ENCODE results near the gene GP1BB.

GP1BB gene

GRCh38 chr22:19731361-19732135 is 8.2 kb downstream of the GP1BB start:
- Mint-ChIP-seq H3K36me3 (ENCODE audit: low read depth) (no peaks in the 10 kb centered on the region), H3K4me1 (ENCODE audit: low read depth) (no peaks in the 10 kb centered on the region), H3K4me3 (no peak overlapping the region), H3K27me3 (peaks cover 36% of the 10 kb centered on the region), H3K27ac (no peak overlapping the region), H3K9me3 (no peaks in the 10 kb centered on the region)
- intact Hi-C loops (cut with micrococcal nuclease) = no loop called here

- no peaks in the 10 kb centered on the region for H3K36me3 Mint-ChIP-seq (ENCODE audit: low read depth)
- peaks cover 26% of the 10 kb centered on the region for H3K27me3 Mint-ChIP-seq
- no peaks in the 10 kb centered on the region for H3K9me3 Mint-ChIP-seq
- H3K27ac Mint-ChIP-seq = no peak overlapping the region
- no peak overlapping the region for H3K4me3 Mint-ChIP-seq
- intact Hi-C loops (cut with micrococcal nuclease) = no loop called here
- no peaks in the 10 kb centered on the region for H3K4me1 Mint-ChIP-seq (ENCODE audit: low read depth)
These were observed 9.2 kb downstream of the GP1BB start for GRCh38 chr22:19732403-19733113.

- Mint-ChIP-seq H3K27me3 (peaks cover 19% of the 10 kb centered on the region), H3K4me3 (no peak overlapping the region), H3K36me3 (ENCODE audit: low read depth) (no peaks in the 10 kb centered on the region), H3K27ac (no peak overlapping the region), H3K9me3 (no peaks in the 10 kb centered on the region), H3K4me1 (ENCODE audit: low read depth) (no peaks in the 10 kb centered on the region)
- intact Hi-C loops (cut with micrococcal nuclease) = no loop called here
These were observed 10.4 kb downstream of the GP1BB start for GRCh38 chr22:19733755-19734154.

GRCh38 chr22:19734163-19734562 is 10.8 kb downstream of the GP1BB start:
- Mint-ChIP-seq H3K27ac (no peak overlapping the region), H3K4me3 (no peak overlapping the region), H3K27me3 (peaks cover 18% of the 10 kb centered on the region), H3K9me3 (no peaks in the 10 kb centered on the region), H3K4me1 (ENCODE audit: low read depth) (no peaks in the 10 kb centered on the region), H3K36me3 (ENCODE audit: low read depth) (no peaks in the 10 kb centered on the region)
- intact Hi-C loops (cut with micrococcal nuclease) = no loop called here

- H3K27ac Mint-ChIP-seq = no peak overlapping the region
- intact Hi-C loops (cut with micrococcal nuclease) = no loop called here
- no peaks in the 10 kb centered on the region for H3K36me3 Mint-ChIP-seq (ENCODE audit: low read depth)
- peaks cover 15% of the 10 kb centered on the region for H3K27me3 Mint-ChIP-seq
- no peaks in the 10 kb centered on the region for H3K9me3 Mint-ChIP-seq
- no peaks in the 10 kb centered on the region for H3K4me1 Mint-ChIP-seq (ENCODE audit: low read depth)
- no peak overlapping the region for H3K4me3 Mint-ChIP-seq
These were observed 11.6 kb downstream of the GP1BB start for GRCh38 chr22:19734837-19735382.

GRCh38 chr22:19735665-19736510 is 12.5 kb downstream of the GP1BB start:
- Mint-ChIP-seq H3K27me3 (peaks cover 9% of the 10 kb centered on the region), H3K4me1 (ENCODE audit: low read depth) (no peaks in the 10 kb centered on the region), H3K4me3 (no peak overlapping the region), H3K9me3 (no peaks in the 10 kb centered on the region), H3K36me3 (ENCODE audit: low read depth) (no peaks in the 10 kb centered on the region), H3K27ac (no peak overlapping the region)
- intact Hi-C loops (cut with micrococcal nuclease) = no loop called here

GRCh38 chr22:19737846-19738663 is 14.7 kb downstream of the GP1BB start:
- Mint-ChIP-seq H3K27me3 (peaks cover 1% of the 10 kb centered on the region), H3K9me3 (no peaks in the 10 kb centered on the region), H3K4me1 (ENCODE audit: low read depth) (no peaks in the 10 kb centered on the region), H3K4me3 (no peak overlapping the region), H3K27ac (no peak overlapping the region), H3K36me3 (ENCODE audit: low read depth) (no peaks in the 10 kb centered on the region)
- intact Hi-C loops (cut with micrococcal nuclease) = no loop called here

GRCh38 chr22:19738664-19739447 is 15.5 kb downstream of the GP1BB start:
- Mint-ChIP-seq H3K9me3 (no peaks in the 10 kb centered on the region), H3K36me3 (ENCODE audit: low read depth) (no peaks in the 10 kb centered on the region), H3K27me3 (peaks cover 1% of the 10 kb centered on the region), H3K4me1 (ENCODE audit: low read depth) (no peaks in the 10 kb centered on the region), H3K27ac (no peak overlapping the region), H3K4me3 (no peak overlapping the region)
- intact Hi-C loops (cut with micrococcal nuclease) = no loop called here

- Mint-ChIP-seq H3K9me3 (no peaks in the 10 kb centered on the region), H3K4me3 (no peak overlapping the region), H3K36me3 (ENCODE audit: low read depth) (no peaks in the 10 kb centered on the region), H3K27me3 (peaks cover 1% of the 10 kb centered on the region), H3K4me1 (ENCODE audit: low read depth) (no peaks in the 10 kb centered on the region), H3K27ac (no peak overlapping the region)
- intact Hi-C loops (cut with micrococcal nuclease) = no loop called here
These were observed 16.1 kb downstream of the GP1BB start for GRCh38 chr22:19739448-19739895.

GRCh38 chr22:19739911-19740449 is 16.6 kb downstream of the GP1BB start:
- Mint-ChIP-seq H3K36me3 (ENCODE audit: low read depth) (no peaks in the 10 kb centered on the region), H3K27me3 (peaks cover 1% of the 10 kb centered on the region), H3K4me1 (ENCODE audit: low read depth) (no peaks in the 10 kb centered on the region), H3K9me3 (no peaks in the 10 kb centered on the region), H3K27ac (no peak overlapping the region), H3K4me3 (no peak overlapping the region)
- intact Hi-C loops (cut with micrococcal nuclease) = no loop called here

GRCh38 chr22:19740586-19740985 is 17.2 kb downstream of the GP1BB start:
- intact Hi-C loops (cut with micrococcal nuclease) = no loop called here

GRCh38 chr22:19741053-19741452 is 17.7 kb downstream of the GP1BB start:
- H3K27me3 Mint-ChIP-seq = peaks cover 1% of the 10 kb centered on the region
- H3K4me1 Mint-ChIP-seq (ENCODE audit: low read depth) = no peaks in the 10 kb centered on the region
- no peak overlapping the region for H3K27ac Mint-ChIP-seq
- H3K4me3 Mint-ChIP-seq = no peak overlapping the region
- H3K36me3 Mint-ChIP-seq (ENCODE audit: low read depth) = no peaks in the 10 kb centered on the region
- no peaks in the 10 kb centered on the region for H3K9me3 Mint-ChIP-seq
- intact Hi-C loops (cut with micrococcal nuclease) = no loop called here

More at GRCh38 chr22:19740586-19740985, 17.2 kb downstream of the GP1BB start:
- Mint-ChIP-seq H3K27me3 (peaks cover 1% of the 10 kb centered on the region), H3K27ac (no peak overlapping the region), H3K4me3 (no peak overlapping the region), H3K36me3 (ENCODE audit: low read depth) (no peaks in the 10 kb centered on the region), H3K4me1 (ENCODE audit: low read depth) (no peaks in the 10 kb centered on the region), H3K9me3 (no peaks in the 10 kb centered on the region)

All from dendritic cell treated with granulocyte-macrophage colony-stimulating factor and Interleukin-4, amounts not matched to agents 40 ng/mL and 50 ng/mL, for 4 days (primary cell).